ENCODE measurements around the gene COX19. TPM values are rescaled to one million over a fixed set of nuclear protein-coding genes. Genes with fewer than 3 reads are reported as not detected.

COX19 gene
- polyA plus RNA-seq, 3 donors: 7.4 to 15.0 (median 7.6) TPM

DNA sequence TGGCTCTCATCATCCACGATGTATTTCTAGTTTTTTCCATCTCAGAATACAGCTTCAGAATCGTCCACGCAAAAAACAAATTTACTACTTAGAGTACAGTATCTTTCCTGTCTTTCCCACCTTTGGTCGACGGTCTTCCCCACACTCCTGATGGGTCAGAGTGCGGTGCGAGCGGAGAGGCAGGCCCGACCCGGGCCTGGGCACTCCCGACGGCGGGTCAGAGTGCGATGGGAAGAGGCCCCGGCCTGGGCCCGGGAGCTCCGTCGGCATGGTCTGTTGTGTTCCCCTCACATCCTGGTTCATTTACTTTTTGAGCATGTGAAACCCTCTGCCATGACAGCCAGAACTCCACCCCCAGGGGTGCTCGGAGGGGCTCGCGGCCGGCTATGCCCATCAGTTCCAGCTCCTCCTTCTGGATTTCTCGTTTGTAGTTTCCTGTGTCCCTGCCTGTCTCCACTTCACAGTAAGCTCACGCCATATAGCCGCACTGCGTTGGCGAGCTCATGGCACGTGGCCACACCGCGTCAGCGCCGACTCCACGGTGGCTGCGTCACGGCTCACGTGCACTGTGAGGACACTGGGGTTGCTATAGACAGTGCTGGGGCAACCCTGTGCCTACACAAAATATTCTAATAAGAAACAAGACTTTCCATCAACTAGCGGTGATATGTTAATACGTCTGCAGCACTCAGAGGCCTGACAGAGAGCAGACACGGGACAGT, 7.8 kb downstream of the COX19 start:
- no peaks in the 10 kb centered on the region for H3K9me3 ChIP-seq (replicated peaks in 1 of 2; ENCODE audit: control insufficient read depth in 1 of 2, insufficient read depth in 1 of 2, low read length in 2 of 2)
- H2AFZ ChIP-seq (ENCODE audit: insufficient read depth, low read depth, low read length, poor library complexity, severe bottlenecking): no peak overlapping the region
- peak overlapping the region in 4 of 7 donors; percentile 34 to 78 (median 60) for H3K27ac Mint-ChIP-seq
- 96% methylated on average over 39 of the region's 39 CpGs for WGBS (ENCODE audit: insufficient coverage)
- H3K27me3 Mint-ChIP-seq (ENCODE audit: low read depth in 3 of 3): peaks cover 0 to 6% (median 2%) of the 10 kb centered on the region in 3 donors
- H3K4me1 Mint-ChIP-seq: peaks cover 85% of the 10 kb centered on the region
- peaks cover 86% of the 10 kb centered on the region for H4K20me1 ChIP-seq (ENCODE audit: insufficient read depth, low read length)
- peaks cover 58% of the 10 kb centered on the region for H3K79me2 ChIP-seq (ENCODE audit: insufficient read depth, low read length)
- intact Hi-C loops (cut with micrococcal nuclease): no loop called here
- H3K4me1 ChIP-seq (ENCODE audit: control insufficient read depth in 1 of 2, insufficient read depth in 2 of 2, low read length in 2 of 2): peaks cover 76 to 83% of the 10 kb centered on the region in 2 donors
- no peak overlapping the region for H3K4me3 ChIP-seq (replicated peaks in 1 of 3; ENCODE audit: low read depth in 2 of 3, low read length in 3 of 3)
- peaks cover 35 to 59% of the 10 kb centered on the region in 2 donors for H3K36me3 ChIP-seq (replicated peaks in 1 of 2; ENCODE audit: control insufficient read depth in 1 of 2, insufficient read depth in 2 of 2, low read length in 2 of 2)
- H3K4me3 Mint-ChIP-seq: no peak overlapping the region
- TF ChIP-seq, protein P1, sequence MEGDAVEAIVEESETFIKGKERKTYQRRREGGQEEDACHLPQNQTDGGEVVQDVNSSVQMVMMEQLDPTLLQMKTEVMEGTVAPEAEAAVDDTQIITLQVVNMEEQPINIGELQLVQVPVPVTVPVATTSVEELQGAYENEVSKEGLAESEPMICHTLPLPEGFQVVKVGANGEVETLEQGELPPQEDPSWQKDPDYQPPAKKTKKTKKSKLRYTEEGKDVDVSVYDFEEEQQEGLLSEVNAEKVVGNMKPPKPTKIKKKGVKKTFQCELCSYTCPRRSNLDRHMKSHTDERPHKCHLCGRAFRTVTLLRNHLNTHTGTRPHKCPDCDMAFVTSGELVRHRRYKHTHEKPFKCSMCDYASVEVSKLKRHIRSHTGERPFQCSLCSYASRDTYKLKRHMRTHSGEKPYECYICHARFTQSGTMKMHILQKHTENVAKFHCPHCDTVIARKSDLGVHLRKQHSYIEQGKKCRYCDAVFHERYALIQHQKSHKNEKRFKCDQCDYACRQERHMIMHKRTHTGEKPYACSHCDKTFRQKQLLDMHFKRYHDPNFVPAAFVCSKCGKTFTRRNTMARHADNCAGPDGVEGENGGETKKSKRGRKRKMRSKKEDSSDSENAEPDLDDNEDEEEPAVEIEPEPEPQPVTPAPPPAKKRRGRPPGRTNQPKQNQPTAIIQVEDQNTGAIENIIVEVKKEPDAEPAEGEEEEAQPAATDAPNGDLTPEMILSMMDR (IDR thresholded peaks at IDR 0.05): no peak
- H3K36me3 Mint-ChIP-seq: peaks cover 48 to 59% of the 10 kb centered on the region in 2 donors
- H3K4me2 ChIP-seq (replicated peaks; ENCODE audit: extremely low read depth, low read length, poor library complexity, severe bottlenecking): no peak overlapping the region
- no peak overlapping the region for H3K27ac ChIP-seq (ENCODE audit: low read depth in 1 of 2, low read length in 2 of 2)
- no peaks in the 10 kb centered on the region for H3K27me3 ChIP-seq (ENCODE audit: control insufficient read depth in 2 of 2, insufficient read depth in 2 of 2, low read length in 2 of 2)
- H3K9ac ChIP-seq (ENCODE audit: insufficient read depth, low read length, poor library complexity, severe bottlenecking): no peak overlapping the region
- H3K9me3 Mint-ChIP-seq: peaks cover 0 to 1% (median 0%) of the 10 kb centered on the region in 7 donors
- no peak for DNase-seq

DNA sequence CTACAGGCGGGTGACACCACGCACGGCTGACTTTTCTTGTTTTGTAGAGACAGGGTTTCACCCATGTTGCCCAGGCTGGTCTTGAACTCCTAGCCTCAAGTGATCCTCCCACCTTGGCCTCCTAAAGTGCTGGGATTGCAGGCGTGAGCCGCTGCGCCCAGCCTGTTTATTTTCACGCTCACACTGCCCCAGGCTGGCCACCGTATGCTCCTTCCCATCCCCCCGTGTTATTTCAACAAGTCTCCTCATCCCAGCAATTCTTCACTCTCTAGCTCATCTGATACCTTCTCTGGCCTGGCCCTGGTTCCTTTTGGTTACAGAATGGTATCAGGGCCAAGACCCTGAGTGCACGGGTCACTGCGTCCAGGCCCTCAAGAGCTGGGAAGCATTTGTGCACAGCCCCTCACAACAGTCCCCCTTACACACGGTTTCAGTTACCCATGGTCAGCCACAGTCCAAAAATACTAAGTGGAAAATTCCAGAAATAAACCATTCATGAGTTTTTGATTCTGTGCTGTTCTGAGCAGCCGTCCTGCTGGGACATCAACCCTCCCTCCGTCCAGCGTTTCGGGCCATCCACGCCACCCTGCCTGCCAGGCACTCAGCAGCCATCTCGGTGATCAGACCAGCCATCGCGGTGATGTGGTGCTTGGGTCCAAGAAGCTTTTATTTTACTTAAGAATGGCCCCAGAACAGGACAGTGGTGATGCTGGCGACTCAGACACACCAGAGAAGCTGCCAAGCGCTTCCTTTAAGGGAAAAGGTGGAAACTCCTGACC, 8.9 kb downstream of the COX19 start:
- H3K9me3 Mint-ChIP-seq: peaks cover 0 to 1% (median 0%) of the 10 kb centered on the region in 7 donors
- peaks cover 47% of the 10 kb centered on the region for H3K79me2 ChIP-seq (ENCODE audit: insufficient read depth, low read length)
- peak overlapping the region in 1 of 2 donors; percentile 80 for H3K4me3 Mint-ChIP-seq
- peaks cover 0 to 6% (median 3%) of the 10 kb centered on the region in 3 donors for H3K27me3 Mint-ChIP-seq (ENCODE audit: low read depth in 3 of 3)
- H3K27me3 ChIP-seq (ENCODE audit: control insufficient read depth in 2 of 2, insufficient read depth in 2 of 2, low read length in 2 of 2): no peaks in the 10 kb centered on the region
- peaks cover 40 to 54% of the 10 kb centered on the region in 2 donors for H3K36me3 Mint-ChIP-seq
- H3K4me1 Mint-ChIP-seq: peaks cover 86% of the 10 kb centered on the region
- H3K27ac ChIP-seq (ENCODE audit: low read depth in 1 of 2, low read length in 2 of 2): peak overlapping the region in 1 of 2 donors; percentile 87
- peak overlapping the region; percentile 68 for H3K4me2 ChIP-seq (replicated peaks; ENCODE audit: extremely low read depth, low read length, poor library complexity, severe bottlenecking)
- no peak overlapping the region for H3K4me3 ChIP-seq (replicated peaks in 1 of 3; ENCODE audit: low read depth in 2 of 3, low read length in 3 of 3)
- peaks cover 81% of the 10 kb centered on the region for H4K20me1 ChIP-seq (ENCODE audit: insufficient read depth, low read length)
- peaks cover 81 to 87% of the 10 kb centered on the region in 2 donors for H3K4me1 ChIP-seq (ENCODE audit: control insufficient read depth in 1 of 2, insufficient read depth in 2 of 2, low read length in 2 of 2)
- no peaks in the 10 kb centered on the region for H3K9me3 ChIP-seq (replicated peaks in 1 of 2; ENCODE audit: control insufficient read depth in 1 of 2, insufficient read depth in 1 of 2, low read length in 2 of 2)
- TF ChIP-seq, protein P1 (IDR thresholded peaks at IDR 0.05): no peak
- intact Hi-C loops (cut with micrococcal nuclease): no loop called here
- H3K36me3 ChIP-seq (replicated peaks in 1 of 2; ENCODE audit: control insufficient read depth in 1 of 2, insufficient read depth in 2 of 2, low read length in 2 of 2): peaks cover 27 to 49% of the 10 kb centered on the region in 2 donors
- H3K9ac ChIP-seq (ENCODE audit: insufficient read depth, low read length, poor library complexity, severe bottlenecking): no peak overlapping the region
- no peak for DNase-seq
- peak overlapping the region; percentile 32 to 95 (median 75) for H3K27ac Mint-ChIP-seq
- 85% methylated on average over 18 of the region's 22 CpGs for WGBS (ENCODE audit: insufficient coverage)
- no peak overlapping the region for H2AFZ ChIP-seq (ENCODE audit: insufficient read depth, low read depth, low read length, poor library complexity, severe bottlenecking)

All from CD14-positive monocyte (primary cell).